ENCODE measurements around the gene ALDH8A1.

- TF ChIP-seq POLR2A (IDR thresholded peaks at IDR 0.05; ENCODE audit: low read length) (no peak), GATA1 (IDR thresholded peaks at IDR 0.05; ENCODE audit: low read depth, low read length) (no peak)
Observed at GRCh38 chr6:134902074-134902861, 47.6 kb downstream of the ALDH8A1 start.

Data from erythroblast (primary cell).